SK-N-SH treated with all-trans-retinoic acid at 6 μM for 48 hours (cell line): ENCODE measurements around the gene PTPRN2.

ENCODE experiments used
- ATAC-seq: fragments of 200-7000 bp; cut with Tn5 transposase; 3 replicates; pipeline ENCODE4 v1.9.1; 2020; ENCODE audit warnings: mild to moderate bottlenecking, moderate library complexity
- ARNTL ChIP-seq: fragments of 450-650 bp; formaldehyde crosslinking; IDR thresholded peaks from 2 replicates; pipeline ENCODE4 v1.5.0; 2020; ENCODE audit warnings: low read depth, mild to moderate bottlenecking, moderate library complexity, borderline replicate concordance
- BACH2 ChIP-seq: fragments of 250-450 bp; sonication (Bioruptor Pico); IDR thresholded peaks from 2 replicates; pipeline ENCODE4 v1.9.0; 2021; ENCODE audit warnings: mild to moderate bottlenecking, borderline replicate concordance
- CREB5 ChIP-seq: fragments of 250-450 bp; sonication (Bioruptor Pico); IDR thresholded peaks from 2 replicates; pipeline ENCODE4 v1.5.1; 2020; ENCODE audit warnings: low read depth, mild to moderate bottlenecking, moderate library complexity
- CSDC2 ChIP-seq: fragments of 250-450 bp; sonication (Bioruptor Pico); IDR thresholded peaks from 2 replicates; pipeline ENCODE4 v1.5.0; 2020; ENCODE audit warnings: mild to moderate bottlenecking, moderate library complexity
- CSRNP3 ChIP-seq: fragments of 250-450 bp; sonication (Bioruptor Pico); IDR thresholded peaks from 2 replicates; pipeline ENCODE4 v1.5.1; 2021; ENCODE audit warnings: mild to moderate bottlenecking, moderate library complexity
- ESRRG ChIP-seq: fragments of 250-450 bp; sonication (Bioruptor Pico); IDR thresholded peaks from 2 replicates; pipeline ENCODE4 v1.6.1; 2021; ENCODE audit warnings: mild to moderate bottlenecking
- GLIS3 ChIP-seq: fragments of 250-450 bp; sonication (Bioruptor Pico); IDR thresholded peaks from 2 replicates; pipeline ENCODE4 v1.5.0; 2020; ENCODE audit warnings: mild to moderate bottlenecking, moderate library complexity
- ISL1 ChIP-seq: fragments of 250-450 bp; sonication (Bioruptor Pico); IDR thresholded peaks from 2 replicates; pipeline ENCODE4 v2.1.2; 2022; ENCODE audit warnings: mild to moderate bottlenecking, moderate library complexity
- OSR1 ChIP-seq: fragments of 250-450 bp; sonication (Bioruptor Pico); IDR thresholded peaks from 2 replicates; pipeline ENCODE4 v1.8.0; 2022; ENCODE audit warnings: moderate library complexity, mild to moderate bottlenecking, inconsistent platforms
- PPARA ChIP-seq: fragments of 250-450 bp; sonication (Bioruptor Pico); IDR thresholded peaks from 2 replicates; pipeline ENCODE4 v1.5.0; 2020; ENCODE audit warnings: mild to moderate bottlenecking, borderline replicate concordance
- RARB ChIP-seq: fragments of 250-450 bp; sonication (Bioruptor Pico); IDR thresholded peaks from 2 replicates; pipeline ENCODE4 v1.8.0; 2021; ENCODE audit warnings: mild to moderate bottlenecking, moderate library complexity
- TCF4 ChIP-seq: fragments of 250-450 bp; sonication (Bioruptor Pico); IDR thresholded peaks from 2 replicates; pipeline ENCODE4 v1.8.0; 2021; ENCODE audit warnings: mild to moderate bottlenecking, moderate library complexity, borderline replicate concordance
- ZC3H10 ChIP-seq: fragments of 250-450 bp; sonication (Bioruptor Pico); IDR thresholded peaks from 2 replicates; pipeline ENCODE4 v1.5.1; 2021; ENCODE audit warnings: mild to moderate bottlenecking, moderate library complexity
- ZFP3 ChIP-seq: fragments of 250-450 bp; sonication (Bioruptor Pico); IDR thresholded peaks from 2 replicates; pipeline ENCODE4 v1.5.0; 2020; ENCODE audit warnings: mild to moderate bottlenecking, moderate library complexity
- ZFP30 ChIP-seq: fragments of 450-650 bp; formaldehyde crosslinking; IDR thresholded peaks from 2 replicates; pipeline ENCODE4 v1.5.0; 2022; ENCODE audit warnings: mild to moderate bottlenecking, moderate library complexity
- ZNF565 ChIP-seq: fragments of 450-650 bp; formaldehyde crosslinking; conservative IDR thresholded peaks from 2 replicates; pipeline ENCODE4 v1.5.0; 2020; ENCODE audit warnings: low read depth, mild to moderate bottlenecking, moderate library complexity
- ZNF70 ChIP-seq: fragments of 450-650 bp; formaldehyde crosslinking; IDR thresholded peaks from 2 replicates; pipeline ENCODE4 v1.5.0; 2020; ENCODE audit warnings: mild to moderate bottlenecking, moderate library complexity
- TF ChIP-seq, protein P1 (sequence below): fragments of 250-450 bp; sonication (Bioruptor Pico); IDR thresholded peaks from 2 replicates; pipeline ENCODE4 v1.8.0; 2021; ENCODE audit warnings: low read depth, mild to moderate bottlenecking, moderate library complexity, borderline replicate concordance
- TF ChIP-seq, protein P2 (sequence below): fragments of 250-450 bp; sonication (Bioruptor Pico); IDR thresholded peaks from 2 replicates; pipeline ENCODE4 v1.5.0; 2020; ENCODE audit warnings: mild to moderate bottlenecking, moderate library complexity

PTPRN2 gene

DNA sequence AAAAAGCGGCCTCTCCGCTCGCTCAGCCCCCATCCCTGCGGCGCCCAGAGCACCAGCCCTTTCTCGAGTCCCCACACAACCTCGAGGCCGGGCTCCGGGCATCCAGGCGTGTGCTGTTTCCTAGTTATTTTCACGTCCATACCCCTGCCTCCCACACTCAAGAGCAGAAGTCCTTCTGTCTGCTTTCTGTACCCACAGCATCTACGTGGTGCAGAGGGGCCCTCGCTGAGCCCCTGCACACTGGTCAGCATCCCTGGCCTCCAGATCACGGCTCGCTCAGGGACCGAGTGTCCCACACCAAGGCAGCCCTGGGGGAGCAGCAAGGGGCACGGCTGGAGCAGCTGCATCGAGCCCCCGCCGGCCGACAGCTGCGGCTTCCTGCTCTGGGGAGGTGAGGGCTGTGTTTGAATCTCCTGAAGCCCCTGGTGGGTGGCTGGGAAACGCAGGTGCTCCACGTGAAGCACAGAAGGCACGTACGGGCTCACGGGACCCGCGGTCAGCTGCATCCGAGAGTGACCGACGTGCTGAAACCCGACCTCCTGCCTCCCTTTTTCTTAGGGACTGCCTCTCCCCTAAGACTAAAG is 917.8 kb downstream of the PTPRN2 start:
- ATAC-seq: no peak
- TF ChIP-seq OSR1 (CRISPR knock-in tag) (no peak), PPARA (CRISPR knock-in tag) (no peak), TCF4 (CRISPR knock-in tag) (no peak), ZFP3 (CRISPR knock-in tag) (no peak), ZFP30 (CRISPR knock-in tag) (no peak), CSRNP3 (no peak), CSDC2 (CRISPR knock-in tag) (no peak)

DNA sequence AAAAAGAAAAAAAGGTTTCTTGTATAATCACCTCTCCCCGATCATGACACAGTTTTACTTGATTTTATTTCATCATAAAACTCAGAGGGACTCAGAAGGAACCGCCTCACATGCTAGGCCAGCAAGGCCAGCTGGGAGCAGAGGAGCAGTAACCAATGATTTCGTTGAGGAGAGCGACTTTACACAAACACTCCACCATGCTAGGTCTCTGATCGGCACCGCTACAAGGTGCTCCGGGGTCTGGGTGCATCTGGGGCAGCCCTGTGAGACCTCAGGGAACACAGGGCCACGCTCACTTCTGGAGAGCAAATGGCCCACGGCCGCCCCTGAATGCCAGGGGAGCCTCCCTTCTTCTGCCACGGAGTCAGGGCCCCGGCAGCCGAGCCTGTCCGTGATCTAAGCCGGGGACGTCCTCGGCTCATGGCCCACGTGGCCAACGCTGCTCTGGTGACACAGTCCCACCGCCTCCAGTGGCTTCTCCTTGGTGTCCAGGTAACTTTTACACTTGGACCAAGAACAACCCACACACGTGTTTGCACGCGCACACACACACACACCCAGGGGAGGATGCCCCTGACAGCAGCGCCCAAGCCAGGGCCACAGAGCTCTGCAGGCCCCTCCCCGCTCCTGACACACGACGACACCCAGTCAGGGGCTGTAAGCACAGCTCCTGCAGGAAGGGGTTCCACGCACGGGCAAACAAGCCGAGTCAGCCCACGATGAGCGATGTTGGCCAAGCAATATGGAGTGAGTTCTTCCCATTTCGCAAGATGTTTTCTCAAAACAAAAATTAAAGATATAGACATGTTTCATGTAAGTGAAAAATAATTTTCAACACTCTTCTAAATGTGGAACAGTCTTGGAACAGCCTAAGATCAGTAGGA is 918.5 kb downstream of the PTPRN2 start:
- TF ChIP-seq OSR1 (CRISPR knock-in tag) (no peak), BACH2 (CRISPR knock-in tag) (no peak), ZNF565 (no peak), CSRNP3 (no peak), CREB5 (CRISPR knock-in tag) (no peak), RARB (CRISPR knock-in tag) (no peak), ESRRG (CRISPR knock-in tag) (no peak), ZFP3 (CRISPR knock-in tag) (no peak), ARNTL (CRISPR knock-in tag) (no peak), ISL1 (CRISPR knock-in tag) (no peak), ZNF70 (CRISPR knock-in tag) (no peak), GLIS3 (CRISPR knock-in tag) (no peak), CSDC2 (CRISPR knock-in tag) (no peak), TCF4 (CRISPR knock-in tag) (no peak), ZC3H10 (CRISPR knock-in tag) (no peak), ZFP30 (CRISPR knock-in tag) (no peak), PPARA (CRISPR knock-in tag) (no peak)
- TF ChIP-seq, protein P1, sequence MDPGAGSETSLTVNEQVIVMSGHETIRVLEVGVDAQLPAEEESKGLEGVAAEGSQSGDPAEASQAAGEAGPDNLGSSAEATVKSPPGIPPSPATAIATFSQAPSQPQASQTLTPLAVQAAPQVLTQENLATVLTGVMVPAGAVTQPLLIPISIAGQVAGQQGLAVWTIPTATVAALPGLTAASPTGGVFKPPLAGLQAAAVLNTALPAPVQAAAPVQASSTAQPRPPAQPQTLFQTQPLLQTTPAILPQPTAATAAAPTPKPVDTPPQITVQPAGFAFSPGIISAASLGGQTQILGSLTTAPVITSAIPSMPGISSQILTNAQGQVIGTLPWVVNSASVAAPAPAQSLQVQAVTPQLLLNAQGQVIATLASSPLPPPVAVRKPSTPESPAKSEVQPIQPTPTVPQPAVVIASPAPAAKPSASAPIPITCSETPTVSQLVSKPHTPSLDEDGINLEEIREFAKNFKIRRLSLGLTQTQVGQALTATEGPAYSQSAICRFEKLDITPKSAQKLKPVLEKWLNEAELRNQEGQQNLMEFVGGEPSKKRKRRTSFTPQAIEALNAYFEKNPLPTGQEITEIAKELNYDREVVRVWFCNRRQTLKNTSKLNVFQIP (CRISPR knock-in tag): no peak
- TF ChIP-seq, protein P2, sequence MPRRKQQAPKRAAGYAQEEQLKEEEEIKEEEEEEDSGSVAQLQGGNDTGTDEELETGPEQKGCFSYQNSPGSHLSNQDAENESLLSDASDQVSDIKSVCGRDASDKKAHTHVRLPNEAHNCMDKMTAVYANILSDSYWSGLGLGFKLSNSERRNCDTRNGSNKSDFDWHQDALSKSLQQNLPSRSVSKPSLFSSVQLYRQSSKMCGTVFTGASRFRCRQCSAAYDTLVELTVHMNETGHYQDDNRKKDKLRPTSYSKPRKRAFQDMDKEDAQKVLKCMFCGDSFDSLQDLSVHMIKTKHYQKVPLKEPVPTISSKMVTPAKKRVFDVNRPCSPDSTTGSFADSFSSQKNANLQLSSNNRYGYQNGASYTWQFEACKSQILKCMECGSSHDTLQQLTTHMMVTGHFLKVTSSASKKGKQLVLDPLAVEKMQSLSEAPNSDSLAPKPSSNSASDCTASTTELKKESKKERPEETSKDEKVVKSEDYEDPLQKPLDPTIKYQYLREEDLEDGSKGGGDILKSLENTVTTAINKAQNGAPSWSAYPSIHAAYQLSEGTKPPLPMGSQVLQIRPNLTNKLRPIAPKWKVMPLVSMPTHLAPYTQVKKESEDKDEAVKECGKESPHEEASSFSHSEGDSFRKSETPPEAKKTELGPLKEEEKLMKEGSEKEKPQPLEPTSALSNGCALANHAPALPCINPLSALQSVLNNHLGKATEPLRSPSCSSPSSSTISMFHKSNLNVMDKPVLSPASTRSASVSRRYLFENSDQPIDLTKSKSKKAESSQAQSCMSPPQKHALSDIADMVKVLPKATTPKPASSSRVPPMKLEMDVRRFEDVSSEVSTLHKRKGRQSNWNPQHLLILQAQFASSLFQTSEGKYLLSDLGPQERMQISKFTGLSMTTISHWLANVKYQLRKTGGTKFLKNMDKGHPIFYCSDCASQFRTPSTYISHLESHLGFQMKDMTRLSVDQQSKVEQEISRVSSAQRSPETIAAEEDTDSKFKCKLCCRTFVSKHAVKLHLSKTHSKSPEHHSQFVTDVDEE (CRISPR knock-in tag): no peak
- ATAC-seq: no peak
